ENCODE results near the gene OCIAD2. TPM values are rescaled to one million over a fixed set of nuclear protein-coding genes. Genes with fewer than 3 reads are reported as not detected.

Gene OCIAD2
- total RNA-seq, 3 donors from 2014 or later: 34.0 to 110 (median 67.1) TPM

- intact Hi-C loops (cut with DNase I, micrococcal nuclease): no loop called here
- Histone ChIP-seq H3K4me1 (ENCODE audit: low read depth) (no peaks in the 10 kb centered on the region), H3K36me3 (ENCODE audit: low read depth) (no peaks in the 10 kb centered on the region), H3K9me3 (no peaks in the 10 kb centered on the region), H3K4me3 (no peak overlapping the region)
- ATAC-seq (no peak), DNase-seq (no peak)
- no peak for TF ChIP-seq CTCF (IDR thresholded peaks at IDR 0.05)
Observed at GRCh38 chr4:48862661-48863060, 43.9 kb downstream of the OCIAD2 start.

GRCh38 chr4:48862038-48862437 is 44.5 kb downstream of the OCIAD2 start:
- intact Hi-C loops (cut with DNase I, micrococcal nuclease): no loop called here
- ATAC-seq: no peak

GRCh38 chr4:48858130-48858529 is 48.4 kb downstream of the OCIAD2 start:
- TF ChIP-seq CTCF (IDR thresholded peaks at IDR 0.05): no peak
- DNase-seq: no peak
- intact Hi-C loops (cut with DNase I, micrococcal nuclease): no loop called here
- Histone ChIP-seq H3K9me3 (no peaks in the 10 kb centered on the region), H3K4me1 (ENCODE audit: low read depth) (no peaks in the 10 kb centered on the region), H3K4me3 (no peak overlapping the region), H3K36me3 (ENCODE audit: low read depth) (no peaks in the 10 kb centered on the region)
- no peak for ATAC-seq

More at GRCh38 chr4:48862038-48862437, 44.5 kb downstream of the OCIAD2 start:
- TF ChIP-seq CTCF (IDR thresholded peaks at IDR 0.05): no peak
- H3K36me3 ChIP-seq (ENCODE audit: low read depth): no peaks in the 10 kb centered on the region
- no peak overlapping the region for H3K4me3 ChIP-seq
- no peak for DNase-seq
- H3K4me1 ChIP-seq (ENCODE audit: low read depth): no peaks in the 10 kb centered on the region
- no peaks in the 10 kb centered on the region for H3K9me3 ChIP-seq

GRCh38 chr4:48854982-48855381 is 51.6 kb downstream of the OCIAD2 start:
- no peaks in the 10 kb centered on the region for H3K9me3 ChIP-seq
- ATAC-seq (no peak), DNase-seq (no peak)
- H3K4me1 ChIP-seq (ENCODE audit: low read depth): no peaks in the 10 kb centered on the region
- no peak overlapping the region for H3K4me3 ChIP-seq
- no peaks in the 10 kb centered on the region for H3K36me3 ChIP-seq (ENCODE audit: low read depth)
- intact Hi-C loops (cut with DNase I, micrococcal nuclease): no loop called here
- no peak for TF ChIP-seq CTCF (IDR thresholded peaks at IDR 0.05)

GRCh38 chr4:48854395-48854683 is 52.2 kb downstream of the OCIAD2 start:
- intact Hi-C loops (cut with DNase I, micrococcal nuclease): no loop called here
- ATAC-seq: no peak
- Histone ChIP-seq H3K4me1 (ENCODE audit: low read depth) (no peaks in the 10 kb centered on the region), H3K9me3 (no peaks in the 10 kb centered on the region), H3K4me3 (no peak overlapping the region), H3K36me3 (ENCODE audit: low read depth) (no peaks in the 10 kb centered on the region)
- DNase-seq: no peak
- no peak for TF ChIP-seq CTCF (IDR thresholded peaks at IDR 0.05)

All from mucosa of descending colon (tissue), 3 donors.